GM19372 (cell line): ENCODE data around the gene CCNE1.
A peak's percentile ranks its signal among the peaks of the same experiment; 100 is the strongest.

Experiments used
- ATAC-seq: cut with Tn5 transposase; IDR thresholded peaks from one replicate; pipeline ENCODE4 v1.9.1; 2021; ENCODE audit warnings: mild to moderate bottlenecking, low read depth, moderate library complexity; ENCODE audit not compliant: unreplicated experiment

Gene CCNE1

DNA sequence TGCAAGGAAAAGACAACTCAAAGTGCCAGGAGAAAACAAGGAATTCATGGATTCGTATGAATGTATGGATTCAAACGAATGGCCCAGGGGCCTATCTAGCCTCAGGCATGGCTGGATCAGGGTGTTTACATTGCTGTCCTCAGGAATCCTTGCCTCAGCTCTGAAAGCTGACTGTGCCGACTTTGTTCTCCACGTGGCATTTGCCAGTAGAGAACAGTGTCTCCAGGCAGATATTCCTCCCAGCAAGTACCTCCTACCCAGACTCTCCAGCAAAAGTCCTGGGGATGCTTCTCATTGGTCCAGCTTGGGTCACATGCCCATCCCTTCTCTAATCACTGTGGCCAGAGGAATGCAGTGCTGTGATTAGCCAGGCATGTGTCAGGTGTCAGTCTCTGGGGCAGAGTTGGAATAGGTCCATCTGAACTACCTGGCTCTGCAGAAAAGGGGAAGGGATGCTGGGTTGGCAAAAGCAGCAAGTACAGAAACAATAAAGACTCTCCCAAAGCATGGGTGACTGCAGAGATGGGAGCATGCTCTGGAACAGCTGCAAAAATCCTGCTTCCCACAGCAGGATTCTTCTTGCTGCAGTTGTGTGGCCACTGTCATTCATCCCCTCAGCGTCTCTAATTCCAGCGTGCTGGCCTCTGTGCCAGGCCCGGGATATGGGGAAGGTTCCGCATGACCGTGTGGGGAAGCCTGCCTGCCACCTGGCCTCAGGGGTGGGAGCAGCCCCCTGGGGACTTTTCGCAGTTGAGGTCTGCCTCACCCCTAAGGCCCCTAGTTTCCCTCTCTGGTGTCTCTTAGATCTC is 30.0 kb downstream of the CCNE1 start:
- ATAC-seq, result no peak

DNA sequence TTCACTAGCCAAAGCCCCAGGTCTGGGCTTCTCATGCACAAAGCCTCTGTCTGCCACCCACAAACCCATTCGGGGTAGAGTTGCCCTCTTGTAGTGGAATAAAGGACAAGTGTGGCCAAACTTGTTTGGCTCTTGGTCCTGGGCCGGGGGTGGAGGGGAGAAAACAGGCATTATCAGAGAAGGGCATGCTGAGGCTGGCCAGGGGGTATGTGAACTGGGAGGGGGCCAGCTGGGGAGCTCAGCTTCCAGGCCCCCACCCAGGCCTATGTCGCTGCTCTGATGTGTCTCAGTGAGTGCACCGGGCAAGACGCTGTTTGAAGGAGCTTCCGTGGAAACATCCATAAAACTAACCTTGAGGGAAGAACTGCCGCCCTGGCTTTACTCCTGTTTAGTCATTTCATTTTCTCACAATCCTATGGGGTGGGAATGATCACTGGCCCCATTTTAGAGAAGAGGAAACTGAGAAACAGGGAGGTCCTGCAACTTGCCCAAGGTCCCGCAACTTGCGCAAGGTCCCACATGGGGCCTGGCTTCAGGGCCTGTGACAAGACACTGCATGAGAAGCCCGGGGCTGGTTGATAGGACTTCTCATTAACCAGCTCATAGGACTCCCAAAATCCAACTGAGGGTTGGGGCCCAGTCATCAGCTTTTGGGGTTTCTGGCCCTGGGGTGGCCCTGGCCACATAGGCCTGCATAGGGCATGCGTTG is 30.8 kb downstream of the CCNE1 start:
- no peak for ATAC-seq

DNA sequence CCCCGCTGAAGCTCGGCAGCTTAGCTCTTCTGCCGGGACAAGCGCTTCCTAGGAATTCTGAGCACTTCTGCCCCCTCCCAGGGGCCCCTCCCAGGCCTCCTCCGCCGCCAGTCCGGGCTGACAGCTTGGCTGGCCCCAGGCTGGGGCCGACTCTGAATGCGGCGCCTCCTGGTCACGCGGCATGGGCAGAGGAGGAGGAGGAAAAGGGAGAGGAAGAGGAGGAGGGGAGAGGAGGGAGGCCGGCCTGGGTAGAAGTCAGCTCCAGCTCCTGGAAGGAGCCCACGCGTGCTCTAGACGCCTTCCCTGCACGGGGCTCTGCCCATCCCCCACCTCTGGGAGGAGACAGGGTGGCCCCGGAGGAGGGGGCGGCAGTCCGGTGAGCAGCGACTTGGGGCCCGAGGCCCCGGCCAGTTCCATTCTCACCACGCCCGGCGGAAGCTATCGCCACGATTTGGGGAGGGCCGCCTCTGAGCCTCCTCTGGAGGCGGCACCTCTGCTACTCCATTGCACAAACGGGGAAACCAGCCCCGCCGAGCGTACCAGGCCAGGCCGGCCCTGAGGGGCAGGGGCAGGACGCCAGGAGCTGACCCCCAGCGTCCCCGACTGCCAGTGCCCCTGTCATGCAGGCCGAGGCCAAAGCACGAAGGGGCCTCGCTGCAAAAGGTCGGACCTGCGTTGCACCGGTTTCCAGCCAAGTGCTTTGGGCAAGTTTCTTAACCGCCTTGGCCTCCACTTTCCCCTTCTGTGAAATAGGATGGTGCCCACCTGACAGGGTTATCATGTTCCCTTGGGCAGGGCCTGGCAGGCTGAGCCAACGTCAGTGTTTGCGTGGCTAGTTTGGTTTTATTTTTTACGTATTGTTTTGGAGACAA is 31.6 kb downstream of the CCNE1 start:
- no peak for ATAC-seq

DNA sequence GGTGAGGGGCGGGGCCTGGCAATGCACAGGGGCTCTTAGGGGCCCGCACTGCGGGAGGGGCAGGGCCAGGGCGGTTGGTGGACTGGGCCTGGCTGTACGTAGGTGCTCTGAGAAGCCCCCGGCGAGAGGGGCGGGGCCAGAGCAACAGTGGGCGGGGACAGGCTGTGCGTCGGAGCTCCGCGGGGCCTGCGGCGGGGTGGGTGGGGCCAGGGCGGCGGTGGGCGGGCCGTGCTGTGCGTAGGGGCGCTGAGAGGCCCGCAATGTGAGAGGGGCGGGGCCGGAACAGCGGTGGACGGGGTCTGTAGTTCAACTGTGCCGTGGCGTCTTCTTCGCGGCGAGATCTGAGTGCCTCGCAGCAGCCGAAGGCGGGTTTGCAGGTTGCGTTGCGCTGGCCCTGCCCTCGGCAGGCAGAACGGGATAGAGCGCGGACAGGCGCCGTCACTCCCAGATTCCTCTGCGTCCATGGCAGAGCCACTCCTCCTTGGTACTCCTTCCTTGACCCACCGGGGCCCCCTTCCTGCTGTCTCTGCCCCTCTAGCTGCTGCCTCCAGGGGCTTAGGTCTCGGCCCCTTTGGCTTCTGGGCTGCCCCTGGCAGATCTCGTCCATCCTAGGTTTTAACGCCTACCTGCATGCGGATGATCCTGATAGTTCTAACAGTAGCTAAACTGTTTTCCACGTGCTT is 33.2 kb downstream of the CCNE1 start:
- ATAC-seq, result peak; percentile 64

DNA sequence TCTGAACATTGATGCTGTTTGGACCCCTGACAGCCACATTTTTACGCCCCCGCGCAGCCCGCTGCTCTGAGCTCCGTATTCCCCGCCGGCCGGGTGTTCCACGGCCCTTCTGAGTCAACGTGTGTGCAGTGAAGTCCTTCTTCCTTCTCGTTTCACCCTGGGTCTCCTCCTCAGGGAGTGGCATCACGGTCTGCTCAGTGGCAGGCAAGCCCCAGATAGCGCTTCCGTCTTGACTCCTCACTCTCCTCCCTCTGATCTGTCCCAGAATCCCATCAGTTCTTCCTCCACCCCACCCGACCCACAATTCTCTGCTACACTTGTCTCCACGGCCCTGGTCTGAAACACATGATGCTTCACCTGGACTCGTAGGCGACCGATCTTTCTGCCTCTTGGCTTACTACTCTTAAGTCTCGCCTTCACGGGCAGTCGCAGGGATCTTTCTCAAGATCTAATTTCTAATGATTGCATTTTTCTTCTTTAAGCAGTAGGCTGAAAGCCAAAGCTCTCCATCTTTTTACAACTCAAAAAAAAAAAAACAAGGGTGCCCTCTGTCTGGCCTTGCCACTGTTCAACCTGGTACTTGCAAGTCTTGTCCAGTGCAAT is 33.9 kb downstream of the CCNE1 start:
- ATAC-seq, result no peak

DNA sequence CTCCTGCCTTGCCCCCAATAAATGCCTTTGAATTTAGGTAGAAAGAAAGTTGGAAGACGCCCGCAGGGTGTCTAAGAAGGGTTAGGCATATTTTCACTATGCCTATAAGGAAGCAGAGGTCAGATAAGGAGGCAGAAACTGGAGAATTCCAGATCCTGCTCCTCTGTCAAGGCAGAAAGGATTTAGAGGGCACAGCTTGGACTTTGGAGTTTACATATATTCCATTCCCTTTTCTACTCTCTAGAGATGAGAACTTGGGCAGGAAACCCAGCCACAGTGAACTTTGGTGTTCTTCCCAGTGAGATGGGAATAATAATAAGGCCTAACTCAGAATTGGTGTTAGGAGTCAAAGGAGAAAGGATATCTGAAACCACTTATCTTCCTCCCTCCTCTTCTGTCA is 37.4 kb downstream of the CCNE1 start:
- ATAC-seq, result no peak

DNA sequence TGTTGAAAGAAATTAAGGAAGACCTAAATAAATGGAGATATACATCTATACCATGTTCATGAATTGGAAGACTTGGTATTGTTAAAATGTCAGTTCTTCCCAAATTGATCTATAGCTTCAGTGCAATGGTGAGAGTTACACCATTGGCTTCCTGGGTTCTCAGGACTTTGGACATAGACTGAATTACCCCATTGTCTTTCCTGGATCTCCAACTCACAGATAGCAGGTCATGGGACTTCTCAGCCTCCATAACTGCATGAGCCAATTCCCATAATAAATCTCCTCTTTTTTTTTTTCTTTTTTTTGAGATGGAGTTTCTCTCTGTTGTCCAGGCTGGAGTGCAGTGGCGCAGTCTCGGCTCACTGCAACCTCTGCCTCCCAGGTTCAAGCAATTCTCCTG is 38.7 kb downstream of the CCNE1 start:
- ATAC-seq, result no peak

DNA sequence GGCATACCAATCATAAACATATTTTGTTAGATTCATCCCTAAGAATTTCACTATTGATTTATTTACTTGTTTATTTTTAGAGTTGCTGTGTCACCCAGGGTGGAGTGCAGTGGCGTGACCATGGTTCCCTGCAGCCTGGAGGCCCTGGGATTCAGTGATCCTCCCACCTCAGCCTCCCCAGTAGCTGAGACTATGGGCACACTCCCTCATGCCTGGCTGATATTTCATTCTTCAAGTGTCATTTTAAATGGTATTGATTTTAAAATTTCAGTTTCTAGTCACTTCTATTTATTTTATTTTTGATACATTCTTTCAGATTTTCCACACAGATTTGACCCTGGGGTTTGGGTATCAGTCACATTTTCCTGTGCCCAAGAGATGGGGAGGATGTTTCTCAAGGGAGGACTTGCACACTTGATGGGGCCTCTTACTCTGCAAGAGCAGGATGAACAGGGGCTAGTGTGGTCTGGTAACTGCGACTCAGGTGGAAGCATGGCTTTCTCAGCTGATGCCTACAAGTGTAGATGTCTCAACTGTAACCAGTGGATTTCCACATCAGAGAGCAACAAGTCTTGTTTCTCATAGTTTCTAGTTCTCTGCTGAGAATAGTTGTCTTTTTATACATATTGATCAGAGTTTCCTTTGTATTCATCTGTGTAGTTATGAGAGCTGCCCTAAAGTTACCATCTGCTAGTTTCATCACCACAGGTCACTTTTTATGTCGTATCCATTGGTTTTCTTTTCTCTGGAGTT is 40.2 kb downstream of the CCNE1 start:
- ATAC-seq, result peak; percentile 62

DNA sequence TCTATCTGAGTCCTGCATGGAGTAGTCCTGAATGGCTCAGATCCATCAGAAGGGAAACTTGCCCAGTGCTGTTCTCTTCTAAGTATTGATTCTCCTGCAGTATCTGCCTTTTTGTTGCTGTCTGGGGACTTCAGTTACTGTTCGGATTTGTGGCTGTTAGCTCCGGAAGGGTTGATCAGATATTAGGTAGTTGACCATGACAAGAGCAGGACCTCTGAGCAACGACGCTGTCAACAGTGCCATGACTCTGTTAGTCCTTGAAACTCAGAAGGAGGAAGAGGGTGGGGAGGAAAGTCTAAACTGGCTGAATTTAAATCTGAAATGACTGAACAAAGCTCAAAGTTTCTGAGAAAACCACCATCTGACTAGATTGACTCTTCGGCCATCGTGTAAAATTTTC is 42.2 kb downstream of the CCNE1 start:
- ATAC-seq, result no peak

DNA sequence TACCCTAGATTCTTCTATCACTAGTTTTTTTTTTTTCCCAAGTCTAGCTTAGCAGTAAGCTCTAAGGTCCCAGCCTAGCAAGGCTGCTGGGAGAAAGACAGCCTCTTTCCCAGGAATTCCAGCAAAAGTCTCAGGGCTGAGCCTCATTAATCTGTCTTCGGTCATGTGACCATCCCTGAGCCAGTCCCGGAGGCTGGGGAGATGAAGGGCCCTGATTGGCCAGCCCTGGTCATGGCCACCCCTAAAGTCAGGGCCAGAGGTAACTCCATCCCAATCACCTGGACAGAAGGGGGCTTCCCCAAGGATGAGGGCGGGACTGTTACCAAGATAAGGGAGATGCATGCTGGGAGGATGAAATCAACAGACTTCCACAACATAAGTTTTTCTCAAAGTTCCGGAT is 43.3 kb downstream of the CCNE1 start:
- ATAC-seq, result no peak

DNA sequence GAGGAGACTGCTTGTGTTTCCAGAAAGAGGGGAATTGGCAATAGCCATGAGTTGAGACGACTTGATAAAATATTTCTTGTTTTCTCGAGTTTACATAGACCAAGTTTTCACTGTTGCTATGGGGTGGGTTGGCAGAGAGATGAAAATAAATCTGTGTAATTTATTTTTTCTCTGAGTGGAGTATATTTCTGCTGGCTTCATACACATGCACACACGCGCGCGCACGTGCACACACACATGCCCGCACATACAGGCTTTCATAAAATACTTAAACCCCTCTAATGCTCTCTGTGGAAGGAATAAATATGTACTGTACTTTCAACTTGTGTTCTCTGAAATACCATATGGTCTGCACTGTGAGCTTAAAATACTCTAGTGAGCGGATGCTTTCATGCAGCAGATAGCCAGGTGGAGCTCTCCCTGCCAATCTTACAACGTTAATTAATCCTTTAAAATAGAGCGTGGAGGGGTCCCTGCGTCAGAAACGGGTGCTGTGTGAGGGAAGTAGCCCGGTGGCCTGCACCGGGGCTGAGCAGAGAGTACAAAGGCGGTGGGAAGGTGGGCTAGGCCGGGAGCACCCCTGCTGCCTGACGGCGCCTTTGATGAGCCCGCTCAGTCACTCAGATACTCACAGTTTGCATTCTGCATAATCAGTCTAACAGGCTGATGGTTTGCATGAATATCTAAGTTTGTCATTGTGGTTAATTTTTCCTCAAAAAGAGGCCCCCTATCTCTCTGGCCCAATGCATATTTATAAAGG is 44.1 kb downstream of the CCNE1 start:
- ATAC-seq, result no peak

DNA sequence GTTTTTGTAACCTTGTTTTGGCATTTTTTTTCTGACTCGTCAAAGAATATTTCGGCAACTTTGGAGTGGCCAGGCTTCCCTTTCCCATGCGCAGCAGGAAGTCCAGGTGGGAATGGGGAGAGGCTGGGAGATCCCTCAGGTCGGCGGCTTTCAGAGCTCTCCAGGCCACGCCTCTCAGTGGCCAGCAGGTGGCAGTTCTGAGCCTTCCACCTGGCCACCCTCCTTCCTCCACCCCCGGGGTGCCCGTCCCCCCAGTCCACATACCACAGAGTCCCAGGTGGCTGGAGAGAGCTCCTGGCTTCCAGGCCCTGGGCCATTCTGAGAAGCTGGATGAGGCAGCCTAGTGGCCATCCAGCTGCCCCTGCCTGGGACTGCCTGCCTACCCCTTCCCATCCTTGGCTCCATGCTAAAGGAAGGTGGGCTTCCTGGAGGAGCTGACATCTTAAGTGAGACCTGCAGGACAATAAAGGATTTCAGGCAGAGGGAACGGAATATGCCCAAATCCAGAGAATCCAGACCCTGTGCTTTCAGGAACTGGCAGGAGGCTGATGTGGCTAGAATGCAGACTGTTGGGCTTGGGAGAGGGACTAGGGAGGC is 46.3 kb downstream of the CCNE1 start:
- ATAC-seq, result no peak

DNA sequence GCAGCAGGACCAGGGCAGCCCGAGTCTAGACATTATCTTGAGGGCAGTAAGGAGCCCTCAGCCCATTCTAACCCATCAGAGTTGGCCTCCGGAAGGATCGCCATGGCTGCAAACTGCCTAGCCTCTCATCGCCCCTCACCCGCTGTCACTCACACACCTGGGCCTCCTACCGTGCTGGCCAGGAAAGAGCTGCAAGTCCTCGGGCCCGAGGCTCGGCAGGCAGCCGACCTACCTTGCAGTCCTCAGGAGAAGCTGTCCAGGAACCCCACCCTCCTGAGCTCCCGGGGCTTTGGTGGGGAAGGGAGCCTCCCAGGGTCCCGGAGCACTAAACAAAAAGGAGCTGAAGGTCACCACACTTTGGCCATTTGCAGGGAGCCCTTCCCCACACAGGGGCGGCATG is 46.8 kb downstream of the CCNE1 start:
- no peak for ATAC-seq

DNA sequence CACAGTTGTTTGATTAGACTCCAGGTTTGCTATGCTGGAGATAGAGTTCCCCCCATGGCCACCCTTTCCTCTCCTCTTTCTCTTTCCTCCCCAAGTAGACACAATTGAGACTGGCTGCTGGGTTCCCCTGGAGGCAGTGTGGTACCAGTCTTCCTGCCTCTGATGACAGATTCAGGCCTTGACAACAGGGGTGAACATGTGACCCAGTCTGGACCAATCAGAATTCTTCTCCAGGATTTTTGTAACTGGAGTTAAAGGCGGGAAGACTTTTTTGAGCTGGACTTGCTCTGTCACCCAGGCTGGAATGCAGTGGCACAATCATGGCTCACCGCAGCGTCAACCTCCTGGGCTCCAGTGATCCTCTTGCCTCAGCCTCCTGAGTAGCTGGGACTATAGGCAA is 48.7 kb downstream of the CCNE1 start:
- ATAC-seq, result no peak

DNA sequence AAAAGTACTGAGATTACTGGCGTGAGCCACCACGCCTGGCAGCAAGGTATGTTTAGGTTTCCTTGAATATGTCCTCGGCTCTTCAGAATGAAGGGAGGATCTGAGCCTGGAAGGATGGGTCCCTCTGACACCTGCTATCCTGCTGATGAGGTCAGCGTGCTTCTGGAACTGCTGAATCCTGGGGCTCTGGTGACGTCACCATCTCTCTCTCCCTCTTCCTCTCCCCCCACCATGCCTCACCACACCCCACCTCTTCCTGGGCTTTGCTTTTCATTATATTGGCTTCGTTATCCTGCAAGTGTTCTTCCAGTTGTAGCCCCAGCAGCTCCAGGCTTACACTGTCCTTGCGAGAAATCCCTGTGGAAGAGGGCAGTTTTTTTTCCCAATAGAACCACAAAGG is 49.8 kb downstream of the CCNE1 start:
- ATAC-seq, result no peak

DNA sequence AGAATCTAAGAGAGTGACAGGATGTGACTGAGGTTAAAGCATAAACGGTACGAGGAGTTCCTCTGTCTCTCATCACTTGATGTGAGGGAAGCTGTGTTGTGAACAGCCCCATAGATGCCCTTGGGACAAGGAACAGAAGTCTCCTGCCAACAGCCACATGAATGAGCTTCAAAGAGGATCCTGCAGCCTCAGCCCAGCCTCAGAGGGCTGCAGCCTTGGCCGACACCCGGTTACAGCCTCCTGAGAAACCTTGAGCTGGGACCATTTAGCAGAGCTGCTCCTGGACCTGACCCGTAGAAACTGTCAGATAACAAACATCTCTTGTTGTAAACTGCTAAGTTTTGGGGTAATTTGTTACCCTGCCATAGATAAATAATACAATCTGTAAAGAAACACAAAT is 54.2 kb downstream of the CCNE1 start:
- ATAC-seq, result no peak

DNA sequence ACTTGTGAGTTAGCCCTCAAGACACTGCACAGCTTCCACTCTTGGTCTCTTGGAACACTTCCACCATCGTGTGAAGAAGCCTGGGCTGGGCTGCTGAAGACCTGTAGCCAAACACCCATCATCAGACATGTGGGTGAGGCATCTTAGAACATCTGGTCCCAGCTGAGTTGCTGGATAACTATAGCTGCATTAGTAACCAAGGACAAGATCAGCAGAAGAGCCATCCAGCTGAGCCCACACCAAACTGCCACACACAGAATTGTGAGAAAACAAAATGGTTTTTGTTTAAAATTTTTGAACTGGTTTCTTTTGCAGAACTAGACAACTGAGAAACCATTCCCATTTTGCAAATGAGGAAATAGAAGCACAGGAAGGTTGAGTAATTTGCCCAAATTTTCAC is 56.2 kb downstream of the CCNE1 start:
- no peak for ATAC-seq

DNA sequence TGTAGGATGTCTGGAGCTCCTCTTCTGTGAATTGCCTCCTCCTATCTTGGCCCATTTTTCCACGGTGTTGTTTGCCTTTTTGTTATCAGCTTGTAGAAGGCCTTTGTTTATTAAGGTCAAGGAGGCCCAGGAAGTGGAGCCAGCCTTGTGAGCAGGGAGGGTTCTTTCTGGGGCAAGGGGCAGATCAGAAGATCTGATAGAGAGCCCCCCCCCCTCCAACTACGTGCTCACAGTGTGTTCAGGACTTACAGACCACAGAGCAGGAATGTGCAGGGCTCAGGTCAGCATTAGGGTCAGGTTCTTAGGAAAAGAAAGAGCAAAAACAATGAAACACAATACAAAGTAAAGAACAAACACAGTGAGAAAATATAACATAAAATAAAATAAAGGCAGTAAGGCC is 59.4 kb downstream of the CCNE1 start:
- no peak for ATAC-seq
